ENCODE data around the gene IGFL2. TPM values are rescaled to one million over a fixed set of nuclear protein-coding genes. Genes with fewer than 3 reads are reported as not detected.

The IGFL2 gene
- total and polyA plus RNA-seq, 4 donors = 0.08 TPM; not detected in 3

- no peak overlapping the region for H3K4me3 ChIP-seq (ENCODE audit: low read depth in 1 of 3, low read length in 3 of 3)
- DNase-seq (ENCODE audit: low spot score) = no peak
- no peak overlapping the region for H3K9ac ChIP-seq (ENCODE audit: low read depth in 1 of 2, low read length in 2 of 2)
- peaks cover 0 to 3% (median 0%) of the 10 kb centered on the region in 4 donors for H3K27me3 ChIP-seq (ENCODE audit: control insufficient read depth in 4 of 4, insufficient read depth in 4 of 4, low read length in 3 of 4)
- no peaks in the 10 kb centered on the region for H3K9me3 ChIP-seq (ENCODE audit: control insufficient read depth in 4 of 4, low read length in 3 of 4)
- H3K27ac ChIP-seq (ENCODE audit: low read depth in 1 of 2, low read length in 2 of 2) = no peak overlapping the region
- no peaks in the 10 kb centered on the region for H3K36me3 ChIP-seq (ENCODE audit: control insufficient read depth in 4 of 4, insufficient read depth in 3 of 4, low read depth in 1 of 4, low read length in 3 of 4)
- WGBS = 78% methylated on average over 10 of the region's 10 CpGs
- TF ChIP-seq MAX (IDR thresholded peaks at IDR 0.05) = no peak
- TF ChIP-seq GABPA (IDR thresholded peaks at IDR 0.05 in 1 of 2, conservative IDR thresholded peaks at IDR 0.05 in 1 of 2) = no peak
- TF ChIP-seq REST (IDR thresholded peaks at IDR 0.05) = no peak
- TF ChIP-seq, protein P1, sequence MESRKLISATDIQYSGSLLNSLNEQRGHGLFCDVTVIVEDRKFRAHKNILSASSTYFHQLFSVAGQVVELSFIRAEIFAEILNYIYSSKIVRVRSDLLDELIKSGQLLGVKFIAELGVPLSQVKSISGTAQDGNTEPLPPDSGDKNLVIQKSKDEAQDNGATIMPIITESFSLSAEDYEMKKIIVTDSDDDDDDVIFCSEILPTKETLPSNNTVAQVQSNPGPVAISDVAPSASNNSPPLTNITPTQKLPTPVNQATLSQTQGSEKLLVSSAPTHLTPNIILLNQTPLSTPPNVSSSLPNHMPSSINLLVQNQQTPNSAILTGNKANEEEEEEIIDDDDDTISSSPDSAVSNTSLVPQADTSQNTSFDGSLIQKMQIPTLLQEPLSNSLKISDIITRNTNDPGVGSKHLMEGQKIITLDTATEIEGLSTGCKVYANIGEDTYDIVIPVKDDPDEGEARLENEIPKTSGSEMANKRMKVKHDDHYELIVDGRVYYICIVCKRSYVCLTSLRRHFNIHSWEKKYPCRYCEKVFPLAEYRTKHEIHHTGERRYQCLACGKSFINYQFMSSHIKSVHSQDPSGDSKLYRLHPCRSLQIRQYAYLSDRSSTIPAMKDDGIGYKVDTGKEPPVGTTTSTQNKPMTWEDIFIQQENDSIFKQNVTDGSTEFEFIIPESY (IDR thresholded peaks at IDR 0.05) = no peak
- TF ChIP-seq HNF4A (conservative IDR thresholded peaks at IDR 0.05) = no peak
- no peak for TF ChIP-seq SP1 (IDR thresholded peaks at IDR 0.05)
- no peak for TF ChIP-seq JUND (IDR thresholded peaks at IDR 0.05)
- TF ChIP-seq TAF1 (conservative IDR thresholded peaks at IDR 0.05) = no peak
- no peak for TF ChIP-seq ATF3 (IDR thresholded peaks at IDR 0.05)
- no peak for TF ChIP-seq YY1 (IDR thresholded peaks at IDR 0.05)
- TF ChIP-seq CTCF (IDR thresholded peaks at IDR 0.05; ENCODE audit: low read depth, low read length, missing input control) = no peak
- no peak for TF ChIP-seq NR2F2 (IDR thresholded peaks at IDR 0.05)
- TF ChIP-seq FOXA1 (IDR thresholded peaks at IDR 0.05) = no peak
- TF ChIP-seq FOXA2 (IDR thresholded peaks at IDR 0.05) = no peak
- no peak for TF ChIP-seq EGR1 (IDR thresholded peaks at IDR 0.05; ENCODE audit: low read depth in 2 of 2)
- no peak for TF ChIP-seq HNF4G (IDR thresholded peaks at IDR 0.05)
- H3K4me1 ChIP-seq (ENCODE audit: control insufficient read depth in 4 of 4, insufficient read depth in 4 of 4, low read length in 3 of 4) = no peaks in the 10 kb centered on the region
These were observed 16.4 kb upstream of the IGFL2 start for GRCh38 chr19:46131485-46132143.
